H1 (cell line): ENCODE measurements around the gene CALML4. TPM values are rescaled to one million over a fixed set of nuclear protein-coding genes. Genes with fewer than 3 reads are reported as not detected.

Experiments
- BRCA1 ChIP-seq: IDR thresholded peaks from 2 replicates; pipeline ENCODE4 v1.6.1; 2012; ENCODE audit warnings: low read depth, low read length, improper control_type of control experiment
- RAD21 ChIP-seq, 2 experiments: IDR thresholded peaks in 1 of 2; conservative IDR thresholded peaks in 1 of 2; 2 replicates each; pipeline ENCODE4 v1.6.1; 2011; ENCODE audit warnings: low read depth in 2 of 2, low read length in 2 of 2, improper control_type of control experiment in 1 of 2, inconsistent platforms in 1 of 2, mild to moderate bottlenecking in 1 of 2, moderate library complexity in 1 of 2
- USF2 ChIP-seq: IDR thresholded peaks from 2 replicates; pipeline ENCODE4 v1.6.1; 2011; ENCODE audit warnings: low read length, improper control_type of control experiment
- polyA plus RNA-seq, 7 experiments: library from polyadenylated mRNA; depleted of rRNA in 3 of 7; stranded (reverse) in 5 of 7; unstranded in 2 of 7; fragments of >200 nt in 5 of 7; fragments of 200-250 nt in 2 of 7; gene quantifications; 1 replicate in 5 of 7; 2 replicates in 1 of 7; 4 replicates in 1 of 7; pipeline versions ENCODE4 v1.2.1 to v1.2.3, GENCODE V29; 2011 to 2013; ENCODE audit warnings: missing spikeins in 2 of 7, mixed read lengths in 2 of 7
- total RNA-seq: library from RNA; stranded (reverse); fragmentation: NEBNext Ultra II Directional; extraction: Animal tissue kit (Norgen Biotek cat#: 25700); gene quantifications from 2 replicates; pipeline ENCODE4 v1.2.1, GENCODE V29; 2021

CALML4 gene
- total and polyA plus RNA-seq, 2 of the 8 experiments (the other 6 are each of a cell fraction or from before 2014, with no cell fraction given) = 3.8 to 12.5 TPM

- peak; percentile 91 to 92 for TF ChIP-seq RAD21 (IDR thresholded peaks at IDR 0.05 in 1 of 2, conservative IDR thresholded peaks at IDR 0.05 in 1 of 2; ENCODE audit: low read depth in 2 of 2, low read length in 2 of 2)
- TF ChIP-seq USF2 = no peak
- TF ChIP-seq BRCA1 = no peak
Measured at GRCh38 chr15:68154923-68155559, 50.1 kb downstream of the CALML4 start (continued).
